Measurements from ENCODE around the gene CPN1. TPM values are rescaled to one million over a fixed set of nuclear protein-coding genes. Genes with fewer than 3 reads are reported as not detected.

CPN1 gene
- total RNA-seq, 1 experiment from 2014 or later: 0.12 TPM

DNA sequence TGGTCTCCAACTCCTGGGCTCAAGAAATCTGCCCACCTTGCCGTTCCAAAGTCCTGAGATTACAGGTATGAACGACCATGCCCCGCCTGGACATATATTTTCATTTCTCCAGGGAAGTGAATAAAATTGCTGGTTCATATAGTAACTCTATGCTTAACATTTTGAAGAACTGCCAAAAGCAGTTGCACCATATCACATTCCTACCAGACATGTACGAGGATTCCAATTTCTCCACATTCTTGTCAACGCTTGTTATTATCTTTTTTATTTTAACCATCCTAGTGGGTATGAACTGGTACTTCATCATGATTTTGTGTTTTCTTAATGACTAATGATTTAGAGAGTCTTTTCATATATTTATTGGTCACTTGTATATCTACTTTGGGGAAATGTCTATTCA is 21.9 kb upstream of the CPN1 start:
- Histone ChIP-seq H3K4me3 (replicated peaks in 1 of 2; ENCODE audit: low read depth in 1 of 2, low read length in 2 of 2) (no peak overlapping the region), H3K27me3 (ENCODE audit: insufficient read depth, low read length) (no peaks in the 10 kb centered on the region), H3K4me2 (ENCODE audit: low read length) (no peak overlapping the region), H3K36me3 (ENCODE audit: control insufficient read depth in 1 of 2, insufficient read depth in 2 of 2, low read length in 2 of 2) (no peaks in the 10 kb centered on the region), H2AFZ (ENCODE audit: low read depth, low read length, poor library complexity, severe bottlenecking) (no peak overlapping the region), H4K20me1 (ENCODE audit: insufficient read depth) (no peaks in the 10 kb centered on the region), H3K79me2 (ENCODE audit: insufficient read depth, low read length) (no peaks in the 10 kb centered on the region), H3K9me3 (ENCODE audit: control insufficient read depth in 1 of 2, insufficient read depth in 1 of 2, low read depth in 1 of 2, low read length in 2 of 2) (0 out of 4 replicates have a peak, but pooled peaks cover 0 to 3% of the 10 kb centered on the region in 2 experiments), H3K4me1 (ENCODE audit: control insufficient read depth in 1 of 2, insufficient read depth in 2 of 2, low read length in 2 of 2) (no peaks in the 10 kb centered on the region), H3K9ac (ENCODE audit: low read length) (no peak overlapping the region), H3K9me2 (ENCODE audit: insufficient read depth) (no peaks in the 10 kb centered on the region), H3K27ac (ENCODE audit: low read depth, low read length) (no peak overlapping the region)
- CTCF ChIA-PET: no interaction called here
- intact Hi-C loops (cut with micrococcal nuclease): loop anchor here (5.0 kb wide), 1 partner anchor 256 kb away; no protein-coding TSS in a partner anchor
- no peak for DNase-seq (ENCODE audit: low read depth, low spot score)
- RAD21 ChIA-PET (ENCODE audit: low non-redundant PET in 1 of 2, low total read pairs in 2 of 2, uncharacterized antibody in 2 of 2, unreplicated experiment in 2 of 2): no interaction called here
- ATAC-seq: no peak
- POLR2A ChIA-PET: no interaction called here
- TF ChIP-seq, protein P1, sequence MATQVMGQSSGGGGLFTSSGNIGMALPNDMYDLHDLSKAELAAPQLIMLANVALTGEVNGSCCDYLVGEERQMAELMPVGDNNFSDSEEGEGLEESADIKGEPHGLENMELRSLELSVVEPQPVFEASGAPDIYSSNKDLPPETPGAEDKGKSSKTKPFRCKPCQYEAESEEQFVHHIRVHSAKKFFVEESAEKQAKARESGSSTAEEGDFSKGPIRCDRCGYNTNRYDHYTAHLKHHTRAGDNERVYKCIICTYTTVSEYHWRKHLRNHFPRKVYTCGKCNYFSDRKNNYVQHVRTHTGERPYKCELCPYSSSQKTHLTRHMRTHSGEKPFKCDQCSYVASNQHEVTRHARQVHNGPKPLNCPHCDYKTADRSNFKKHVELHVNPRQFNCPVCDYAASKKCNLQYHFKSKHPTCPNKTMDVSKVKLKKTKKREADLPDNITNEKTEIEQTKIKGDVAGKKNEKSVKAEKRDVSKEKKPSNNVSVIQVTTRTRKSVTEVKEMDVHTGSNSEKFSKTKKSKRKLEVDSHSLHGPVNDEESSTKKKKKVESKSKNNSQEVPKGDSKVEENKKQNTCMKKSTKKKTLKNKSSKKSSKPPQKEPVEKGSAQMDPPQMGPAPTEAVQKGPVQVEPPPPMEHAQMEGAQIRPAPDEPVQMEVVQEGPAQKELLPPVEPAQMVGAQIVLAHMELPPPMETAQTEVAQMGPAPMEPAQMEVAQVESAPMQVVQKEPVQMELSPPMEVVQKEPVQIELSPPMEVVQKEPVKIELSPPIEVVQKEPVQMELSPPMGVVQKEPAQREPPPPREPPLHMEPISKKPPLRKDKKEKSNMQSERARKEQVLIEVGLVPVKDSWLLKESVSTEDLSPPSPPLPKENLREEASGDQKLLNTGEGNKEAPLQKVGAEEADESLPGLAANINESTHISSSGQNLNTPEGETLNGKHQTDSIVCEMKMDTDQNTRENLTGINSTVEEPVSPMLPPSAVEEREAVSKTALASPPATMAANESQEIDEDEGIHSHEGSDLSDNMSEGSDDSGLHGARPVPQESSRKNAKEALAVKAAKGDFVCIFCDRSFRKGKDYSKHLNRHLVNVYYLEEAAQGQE (IDR thresholded peaks at IDR 0.05; ENCODE audit: low read depth): no peak
- no peak for TF ChIP-seq JUND (IDR thresholded peaks at IDR 0.05)
- TF ChIP-seq EZH2 (IDR thresholded peaks at IDR 0.05): no peak
- BruUV-seq (replicated peaks): no TSS peak
